ENCODE data around the gene ATG5. TPM values are rescaled to one million over a fixed set of nuclear protein-coding genes. Genes with fewer than 3 reads are reported as not detected.
A peak's percentile ranks its signal among the peaks of the same experiment; 100 is the strongest.

Gene ATG5
- total RNA-seq, 1 donor from 2014 or later = 34.7 TPM

- H3K36me3 Mint-ChIP-seq (ENCODE audit: low read depth) = peaks cover 4% of the 10 kb centered on the region
Observed at GRCh38 chr6:106147476-106147875, 178.1 kb downstream of the ATG5 start.

GRCh38 chr6:106146852-106147351 is 178.7 kb downstream of the ATG5 start:
- Mint-ChIP-seq H3K36me3 (ENCODE audit: low read depth) (no peaks in the 10 kb centered on the region), H3K27me3 (ENCODE audit: low read depth) (no peaks in the 10 kb centered on the region), H3K9me3 (no peaks in the 10 kb centered on the region), H3K4me3 (ENCODE audit: low read depth) (no peak overlapping the region), H3K4me1 (ENCODE audit: low read depth) (peaks cover 69% of the 10 kb centered on the region), H3K27ac (no peak overlapping the region)
- intact Hi-C loops (cut with micrococcal nuclease) = no loop called here
- no peak for DNase-seq (ENCODE audit: low spot score)

More at GRCh38 chr6:106147476-106147875, 178.1 kb downstream of the ATG5 start:
- no peak overlapping the region for H3K27ac Mint-ChIP-seq
- intact Hi-C loops (cut with micrococcal nuclease) = no loop called here
- H3K4me3 Mint-ChIP-seq (ENCODE audit: low read depth) = no peak overlapping the region
- H3K9me3 Mint-ChIP-seq = peaks cover 5% of the 10 kb centered on the region
- H3K27me3 Mint-ChIP-seq (ENCODE audit: low read depth) = no peaks in the 10 kb centered on the region
- peaks cover 69% of the 10 kb centered on the region for H3K4me1 Mint-ChIP-seq (ENCODE audit: low read depth)
- no peak for DNase-seq (ENCODE audit: low spot score)

DNA sequence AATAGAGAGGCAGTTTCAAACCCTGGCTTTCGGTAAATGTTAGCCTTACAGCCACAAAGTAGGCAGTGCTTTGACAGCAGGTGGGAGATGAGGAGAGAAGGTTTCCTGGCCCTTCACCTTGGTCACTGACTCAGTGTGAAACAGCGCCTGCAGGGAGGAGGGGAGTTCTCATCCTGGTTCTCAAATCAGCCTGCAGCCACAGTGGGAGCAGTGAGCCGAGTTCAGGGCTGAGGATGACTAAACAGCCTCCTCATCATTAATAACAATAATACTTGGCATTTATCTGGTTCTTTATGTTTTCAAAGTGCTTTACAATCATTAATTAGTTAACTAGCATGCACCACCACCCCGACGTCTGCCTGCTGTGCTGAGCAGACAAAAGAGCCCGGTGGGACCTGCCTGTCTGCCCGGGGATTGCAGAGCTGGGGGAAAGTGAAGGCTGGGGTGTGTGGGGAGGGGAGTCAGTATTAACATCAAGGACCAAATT is 179.8 kb downstream of the ATG5 start:
- intact Hi-C loops (cut with micrococcal nuclease) = no loop called here
- H3K4me1 Mint-ChIP-seq (ENCODE audit: low read depth) = peaks cover 75% of the 10 kb centered on the region
- H3K27me3 Mint-ChIP-seq (ENCODE audit: low read depth) = no peaks in the 10 kb centered on the region
- H3K36me3 Mint-ChIP-seq (ENCODE audit: low read depth) = no peaks in the 10 kb centered on the region
- no peak overlapping the region for H3K4me3 Mint-ChIP-seq (ENCODE audit: low read depth)
- no peaks in the 10 kb centered on the region for H3K9me3 Mint-ChIP-seq
- no peak for DNase-seq (ENCODE audit: low spot score)
- H3K27ac Mint-ChIP-seq = peak overlapping the region; percentile 11

DNA sequence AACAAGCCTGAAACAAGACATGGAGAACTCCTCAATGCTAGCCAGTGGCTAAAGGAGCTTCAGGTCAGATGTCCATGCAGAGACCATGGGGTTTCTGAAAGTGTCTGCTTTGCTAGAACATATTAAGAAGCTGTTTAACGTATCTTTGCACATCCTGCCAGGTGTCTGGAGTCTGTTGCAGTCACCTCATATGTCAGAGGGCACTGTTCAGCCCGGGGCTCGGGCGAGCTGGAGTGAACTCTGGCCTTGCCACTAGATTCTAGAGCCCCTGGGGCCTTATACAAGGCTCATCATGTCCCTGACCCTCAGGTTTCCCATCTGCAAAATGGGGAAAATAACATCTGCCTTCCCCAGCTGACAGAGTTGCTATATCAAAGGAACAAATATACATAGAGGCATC is 180.4 kb downstream of the ATG5 start:
- intact Hi-C loops (cut with micrococcal nuclease) = no loop called here
- H3K4me1 Mint-ChIP-seq (ENCODE audit: low read depth) = peaks cover 81% of the 10 kb centered on the region
- H3K9me3 Mint-ChIP-seq = no peaks in the 10 kb centered on the region
- no peaks in the 10 kb centered on the region for H3K36me3 Mint-ChIP-seq (ENCODE audit: low read depth)
- no peak for DNase-seq (ENCODE audit: low spot score)
- no peak overlapping the region for H3K27ac Mint-ChIP-seq
- no peak overlapping the region for H3K4me3 Mint-ChIP-seq (ENCODE audit: low read depth)
- no peaks in the 10 kb centered on the region for H3K27me3 Mint-ChIP-seq (ENCODE audit: low read depth)

DNA sequence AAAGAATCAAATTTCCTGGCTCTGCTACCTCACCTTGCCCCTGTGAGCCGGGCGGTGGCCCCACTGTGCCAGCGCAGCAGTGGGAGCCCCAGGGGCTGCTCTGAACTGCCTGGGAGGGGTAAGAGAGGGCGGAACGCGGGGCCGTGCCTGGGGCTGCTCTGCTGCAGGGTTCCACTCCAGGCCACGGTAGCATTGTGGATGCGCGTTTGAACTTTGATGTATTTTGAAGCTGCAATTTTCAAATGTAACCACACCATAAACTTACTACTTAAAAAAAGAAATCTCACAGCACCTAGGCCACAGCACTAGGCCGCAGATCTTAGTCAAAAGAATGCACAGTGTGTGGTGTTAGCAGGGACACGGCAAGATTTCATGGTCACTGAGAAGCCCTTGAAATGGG is 181.9 kb downstream of the ATG5 start:
- Mint-ChIP-seq H3K27ac (peak overlapping the region; percentile 20), H3K27me3 (ENCODE audit: low read depth) (no peaks in the 10 kb centered on the region), H3K9me3 (no peaks in the 10 kb centered on the region), H3K36me3 (ENCODE audit: low read depth) (no peaks in the 10 kb centered on the region), H3K4me1 (ENCODE audit: low read depth) (peaks cover 74% of the 10 kb centered on the region), H3K4me3 (ENCODE audit: low read depth) (no peak overlapping the region)
- DNase-seq (ENCODE audit: low spot score) = no peak
- intact Hi-C loops (cut with micrococcal nuclease) = no loop called here

GRCh38 chr6:106142876-106143431 is 182.6 kb downstream of the ATG5 start:
- Mint-ChIP-seq H3K27me3 (ENCODE audit: low read depth) (no peaks in the 10 kb centered on the region), H3K36me3 (ENCODE audit: low read depth) (no peaks in the 10 kb centered on the region), H3K4me1 (ENCODE audit: low read depth) (peaks cover 73% of the 10 kb centered on the region), H3K27ac (peak overlapping the region; percentile 98), H3K9me3 (no peaks in the 10 kb centered on the region), H3K4me3 (ENCODE audit: low read depth) (no peak overlapping the region)
- DNase-seq (ENCODE audit: low spot score) = no peak
- intact Hi-C loops (cut with micrococcal nuclease) = no loop called here

DNA sequence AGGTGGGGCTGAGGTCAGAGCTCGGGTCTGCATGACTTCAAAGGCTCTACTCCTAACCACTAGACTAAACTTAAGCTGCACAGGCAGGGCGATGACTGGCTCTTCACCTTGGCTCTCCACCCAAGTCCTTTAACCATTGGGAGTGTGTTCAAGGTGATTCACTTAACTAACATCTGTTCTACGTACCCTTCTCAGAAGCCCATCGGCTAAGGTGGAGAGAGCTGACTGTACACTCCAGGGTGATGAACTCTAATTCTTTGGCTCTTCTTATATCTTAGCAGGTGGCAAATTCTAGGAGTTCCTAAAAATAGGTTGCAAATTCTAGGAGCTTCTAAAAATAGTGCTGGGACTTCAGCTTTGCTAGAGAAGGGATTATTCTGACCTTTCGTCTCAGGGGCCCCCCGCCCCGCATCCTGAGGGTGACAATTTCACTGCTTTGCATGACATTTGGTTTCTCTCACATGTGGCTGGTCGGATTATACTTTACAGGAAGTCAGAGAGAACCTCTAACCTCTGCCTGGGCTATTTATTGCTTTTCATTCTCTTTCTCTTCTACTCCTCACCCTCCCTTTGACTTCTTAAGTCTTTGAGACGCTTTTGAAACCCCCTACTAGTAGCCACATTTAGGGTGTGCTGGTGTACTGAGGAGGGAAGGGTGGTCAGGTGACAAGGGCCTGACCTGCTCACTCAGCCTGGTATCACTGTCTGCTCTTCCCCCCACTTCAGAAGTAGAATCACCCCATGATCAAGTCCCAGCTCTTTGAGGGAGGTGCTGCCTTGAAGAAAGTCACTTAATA is 183.9 kb downstream of the ATG5 start:
- intact Hi-C loops (cut with micrococcal nuclease) = loop anchor here (1.0 kb wide), 5 partner anchors 23 to 45 kb away; no protein-coding TSS in a partner anchor
- H3K9me3 Mint-ChIP-seq = no peaks in the 10 kb centered on the region
- peak overlapping the region; percentile 55 for H3K4me3 Mint-ChIP-seq (ENCODE audit: low read depth)
- no peaks in the 10 kb centered on the region for H3K27me3 Mint-ChIP-seq (ENCODE audit: low read depth)
- no peaks in the 10 kb centered on the region for H3K36me3 Mint-ChIP-seq (ENCODE audit: low read depth)
- peak overlapping the region; percentile 98 for H3K27ac Mint-ChIP-seq
- peaks cover 63% of the 10 kb centered on the region for H3K4me1 Mint-ChIP-seq (ENCODE audit: low read depth)
- DNase-seq (ENCODE audit: low spot score) = peak; percentile 35

GRCh38 chr6:106138151-106138550 is 187.4 kb downstream of the ATG5 start:
- intact Hi-C loops (cut with micrococcal nuclease) = no loop called here
- Mint-ChIP-seq H3K27ac (no peak overlapping the region), H3K4me3 (ENCODE audit: low read depth) (no peak overlapping the region), H3K27me3 (ENCODE audit: low read depth) (no peaks in the 10 kb centered on the region), H3K36me3 (ENCODE audit: low read depth) (no peaks in the 10 kb centered on the region), H3K4me1 (ENCODE audit: low read depth) (peaks cover 52% of the 10 kb centered on the region), H3K9me3 (no peaks in the 10 kb centered on the region)
- DNase-seq (ENCODE audit: low spot score) = no peak

- no peaks in the 10 kb centered on the region for H3K27me3 Mint-ChIP-seq (ENCODE audit: low read depth)
- no peak overlapping the region for H3K4me3 Mint-ChIP-seq (ENCODE audit: low read depth)
- peaks cover 39% of the 10 kb centered on the region for H3K4me1 Mint-ChIP-seq (ENCODE audit: low read depth)
- no peak overlapping the region for H3K27ac Mint-ChIP-seq
- H3K9me3 Mint-ChIP-seq = no peaks in the 10 kb centered on the region
- DNase-seq (ENCODE audit: low spot score) = no peak
- intact Hi-C loops (cut with micrococcal nuclease) = no loop called here
- no peaks in the 10 kb centered on the region for H3K36me3 Mint-ChIP-seq (ENCODE audit: low read depth)
Observed at GRCh38 chr6:106136845-106137244, 188.7 kb downstream of the ATG5 start.

DNA sequence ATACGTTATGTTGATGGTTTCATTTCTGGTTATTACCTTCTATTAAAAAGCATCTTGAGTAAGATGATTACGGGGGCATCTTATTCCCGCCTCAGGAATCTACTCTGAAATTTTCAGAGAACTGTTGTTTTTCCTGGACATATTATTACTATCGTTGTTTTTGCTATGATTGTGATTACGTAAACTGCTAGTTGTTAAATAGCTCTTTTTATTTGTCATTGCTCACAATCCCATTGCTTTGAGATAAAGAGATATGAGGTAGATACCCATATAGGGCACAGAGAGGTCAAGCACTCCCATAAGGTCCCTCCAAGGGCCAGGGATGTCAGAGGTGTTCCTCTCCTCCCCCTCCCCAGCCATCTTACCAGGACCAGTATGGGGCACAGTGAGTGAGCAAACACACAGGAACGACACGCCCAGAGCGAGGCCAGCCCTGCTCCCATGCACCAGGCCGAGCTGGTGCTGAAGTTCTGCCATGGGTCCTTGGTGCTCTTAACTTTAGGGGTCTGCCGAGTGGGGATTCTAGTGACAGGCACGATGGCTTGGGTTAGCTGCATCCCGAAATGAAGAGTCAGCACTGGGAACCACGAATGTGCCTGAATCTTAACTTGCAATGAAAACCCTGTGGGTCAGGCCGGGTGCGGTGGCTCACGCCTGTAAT is 189.5 kb downstream of the ATG5 start:
- intact Hi-C loops (cut with micrococcal nuclease) = no loop called here
- no peaks in the 10 kb centered on the region for H3K9me3 Mint-ChIP-seq
- no peaks in the 10 kb centered on the region for H3K36me3 Mint-ChIP-seq (ENCODE audit: low read depth)
- H3K4me1 Mint-ChIP-seq (ENCODE audit: low read depth) = peaks cover 31% of the 10 kb centered on the region
- H3K27me3 Mint-ChIP-seq (ENCODE audit: low read depth) = no peaks in the 10 kb centered on the region
- H3K27ac Mint-ChIP-seq = no peak overlapping the region
- H3K4me3 Mint-ChIP-seq (ENCODE audit: low read depth) = no peak overlapping the region
- no peak for DNase-seq (ENCODE audit: low spot score)

- DNase-seq (ENCODE audit: low spot score) = no peak
Observed at GRCh38 chr6:106134906-106135634, 190.5 kb downstream of the ATG5 start.

More at GRCh38 chr6:106134906-106135634, 190.5 kb downstream of the ATG5 start:
- no peak overlapping the region for H3K4me3 Mint-ChIP-seq (ENCODE audit: low read depth)
- H3K9me3 Mint-ChIP-seq = no peaks in the 10 kb centered on the region
- no peaks in the 10 kb centered on the region for H3K27me3 Mint-ChIP-seq (ENCODE audit: low read depth)
- H3K27ac Mint-ChIP-seq = no peak overlapping the region
- intact Hi-C loops (cut with micrococcal nuclease) = no loop called here
- H3K36me3 Mint-ChIP-seq (ENCODE audit: low read depth) = no peaks in the 10 kb centered on the region
- H3K4me1 Mint-ChIP-seq (ENCODE audit: low read depth) = peaks cover 29% of the 10 kb centered on the region

Data from activated T-helper 2 cell treated with anti-CD3 and anti-CD28 coated beads, Interferon-gamma antibody, Interleukin-2, Interleukin-4, amounts not matched to agents 10 μg/mL and 5 μg/mL and 100 μg/mL, durations not matched to agents 14 hours and 24 hours and 36 hours (primary cell).